ENCODE measurements around the gene FGF11. TPM values are rescaled to one million over a fixed set of nuclear protein-coding genes. Genes with fewer than 3 reads are reported as not detected.
A peak's percentile ranks its signal among the peaks of the same experiment; 100 is the strongest.

FGF11 gene
- total and polyA plus RNA-seq, 3 experiments from 2014 or later, result 0.12 to 1.1 (median 0.85) TPM

GRCh38 chr17:7396147-7396546 lies 43.2 kb upstream of the FGF11 start:
- peaks cover 20 to 36% (median 21%) of the 10 kb centered on the region in 3 donors for H3K4me1 Mint-ChIP-seq
- H3K27me3 Mint-ChIP-seq, result no peaks in the 10 kb centered on the region
- no peaks in the 10 kb centered on the region for H3K9me3 ChIP-seq (ENCODE audit: low read length)
- H3K27me3 ChIP-seq (ENCODE audit: insufficient read depth, low read length, poor library complexity, severe bottlenecking), result no peaks in the 10 kb centered on the region
- no peak overlapping the region for H3K27ac ChIP-seq (ENCODE audit: low read depth, low read length)
- peak overlapping the region in 6 of 7 donors; percentile 11 to 78 (median 48) for H3K4me3 Mint-ChIP-seq
- CTCF ChIA-PET, result no interaction called here
- peak in 1 of 5 donors; percentile 20 for DNase-seq
- H3K9me3 Mint-ChIP-seq, result no peaks in the 10 kb centered on the region
- peaks cover 26% of the 10 kb centered on the region for H3K4me1 ChIP-seq (ENCODE audit: insufficient read depth, low read length)
- H3K4me3 ChIP-seq (ENCODE audit: low read length), result no peak overlapping the region
- H3K27ac Mint-ChIP-seq, result peak overlapping the region in 3 of 8 donors; percentile 47 to 76 (median 70)
- POLR2A ChIA-PET, result interaction anchor here (0.7 kb wide), 1 partner anchor 163 kb away, joined by 3 read pairs; no protein-coding TSS in a partner anchor
- H3K36me3 Mint-ChIP-seq, result peaks cover 0 to 22% (median 0%) of the 10 kb centered on the region in 3 donors
- H3K36me3 ChIP-seq (ENCODE audit: insufficient read depth, low read length), result peaks cover 13% of the 10 kb centered on the region

GRCh38 chr17:7398612-7399011 lies 40.7 kb upstream of the FGF11 start:
- POLR2A ChIA-PET, result no interaction called here

GRCh38 chr17:7403043-7403726 lies 36.1 kb upstream of the FGF11 start:
- Mint-ChIP-seq H3K27me3 (peaks cover 0 to 2% of the 10 kb centered on the region in 2 donors), H3K27ac (peak overlapping the region; percentile 83 to 99 (median 96)), H3K36me3 (peaks cover 0 to 5% (median 0%) of the 10 kb centered on the region in 3 donors), H3K4me3 (peak overlapping the region; percentile 90 to 99 (median 97)), H3K4me1 (peaks cover 17 to 34% (median 18%) of the 10 kb centered on the region in 3 donors), H3K9me3 (no peaks in the 10 kb centered on the region)
- H3K4me3 ChIP-seq (ENCODE audit: low read length), result peak overlapping the region; percentile 90
- H3K27me3 ChIP-seq (ENCODE audit: insufficient read depth, low read length, poor library complexity, severe bottlenecking), result no peaks in the 10 kb centered on the region
- DNase-seq, result peak in 3 of 5 donors; percentile 17 to 28 (median 26)
- H3K27ac ChIP-seq (ENCODE audit: low read depth, low read length), result peak overlapping the region; percentile 67
- peaks cover 16% of the 10 kb centered on the region for H3K4me1 ChIP-seq (ENCODE audit: insufficient read depth, low read length)
- POLR2A ChIA-PET, result interaction anchor here (0.7 to 1.6 kb wide), 9 partner anchors 9 to 284 kb away, joined by 3 to 16 read pairs (median 5); partner anchors contain the start of genes ACAP1, DVL2, PLSCR3 and TMEM102
- CTCF ChIA-PET, result interaction anchor here (0.7 to 2.2 kb wide), 8 partner anchors 9 to 690 kb away, joined by 3 to 20 read pairs (median 5); partner anchors contain the start of genes ACAP1, PLSCR3, TMEM102 and TP53
- H3K36me3 ChIP-seq (ENCODE audit: insufficient read depth, low read length), result no peaks in the 10 kb centered on the region
- H3K9me3 ChIP-seq (ENCODE audit: low read length), result no peaks in the 10 kb centered on the region

More at GRCh38 chr17:7398612-7399011, 40.7 kb upstream of the FGF11 start:
- no peaks in the 10 kb centered on the region for H3K27me3 Mint-ChIP-seq
- Histone ChIP-seq H3K4me3 (ENCODE audit: low read length) (no peak overlapping the region), H3K27me3 (ENCODE audit: insufficient read depth, low read length, poor library complexity, severe bottlenecking) (no peaks in the 10 kb centered on the region), H3K9me3 (ENCODE audit: low read length) (no peaks in the 10 kb centered on the region), H3K4me1 (ENCODE audit: insufficient read depth, low read length) (peaks cover 13% of the 10 kb centered on the region), H3K36me3 (ENCODE audit: insufficient read depth, low read length) (no peaks in the 10 kb centered on the region), H3K27ac (ENCODE audit: low read depth, low read length) (no peak overlapping the region)
- no peaks in the 10 kb centered on the region for H3K9me3 Mint-ChIP-seq
- CTCF ChIA-PET, result interaction anchor here (1.1 to 2.1 kb wide), 3 partner anchors 37 to 43 kb away, joined by 3 to 10 read pairs (median 4); partner anchors contain the start of gene TMEM102
- H3K36me3 Mint-ChIP-seq, result peaks cover 0 to 6% (median 0%) of the 10 kb centered on the region in 3 donors
- no peak for DNase-seq
- peaks cover 14 to 26% (median 14%) of the 10 kb centered on the region in 3 donors for H3K4me1 Mint-ChIP-seq
- no peak overlapping the region for H3K27ac Mint-ChIP-seq
- H3K4me3 Mint-ChIP-seq, result peak overlapping the region in 1 of 7 donors; percentile 52

GRCh38 chr17:7403727-7403976 lies 35.7 kb upstream of the FGF11 start:
- no peaks in the 10 kb centered on the region for H3K9me3 ChIP-seq (ENCODE audit: low read length)
- DNase-seq, result no peak
- H3K36me3 ChIP-seq (ENCODE audit: insufficient read depth, low read length), result no peaks in the 10 kb centered on the region
- H3K4me3 ChIP-seq (ENCODE audit: low read length), result peak overlapping the region; percentile 90
- Mint-ChIP-seq H3K36me3 (peaks cover 0 to 5% (median 0%) of the 10 kb centered on the region in 3 donors), H3K27me3 (peaks cover 0 to 2% of the 10 kb centered on the region in 2 donors), H3K4me1 (peaks cover 17 to 34% (median 18%) of the 10 kb centered on the region in 3 donors), H3K27ac (peak overlapping the region; percentile 83 to 99 (median 96)), H3K4me3 (peak overlapping the region; percentile 90 to 99 (median 97)), H3K9me3 (no peaks in the 10 kb centered on the region)
- peak overlapping the region; percentile 67 for H3K27ac ChIP-seq (ENCODE audit: low read depth, low read length)
- ChIA-PET CTCF (interaction anchor here (0.6 to 2.2 kb wide), 7 partner anchors 27 to 283 kb away, joined by 3 to 20 read pairs (median 5); partner anchors contain the start of genes ACAP1, TMEM102 and TP53), POLR2A (interaction anchor here (0.6 to 1.6 kb wide), 13 partner anchors 10 to 926 kb away, joined by 3 to 16 read pairs (median 5); partner anchors contain the start of genes ACAP1, DVL2, PLSCR3 and TMEM102)
- peaks cover 16% of the 10 kb centered on the region for H3K4me1 ChIP-seq (ENCODE audit: insufficient read depth, low read length)
- H3K27me3 ChIP-seq (ENCODE audit: insufficient read depth, low read length, poor library complexity, severe bottlenecking), result no peaks in the 10 kb centered on the region

- peak within 1 kb of the TSS; percentile 90 for H3K4me3 ChIP-seq (ENCODE audit: low read length)
- no peaks in the 10 kb centered on the region for H3K27me3 ChIP-seq (ENCODE audit: insufficient read depth, low read length, poor library complexity, severe bottlenecking)
- Mint-ChIP-seq H3K4me3 (peak within 1 kb of the TSS; percentile 90 to 99 (median 97)), H3K4me1 (peaks cover 17 to 36% (median 21%) of the 10 kb centered on the region in 3 donors), H3K9me3 (no peaks in the 10 kb centered on the region), H3K27ac (peak within 1 kb of the TSS; percentile 83 to 99 (median 96)), H3K27me3 (peaks cover 0 to 2% of the 10 kb centered on the region in 2 donors), H3K36me3 (peaks cover 0 to 5% (median 0%) of the 10 kb centered on the region in 3 donors)
- peak within 1 kb of the TSS; percentile 67 for H3K27ac ChIP-seq (ENCODE audit: low read depth, low read length)
- CTCF ChIA-PET, result interaction anchor here (0.6 to 2.2 kb wide), 9 partner anchors 16 to 283 kb away, joined by 3 to 20 read pairs (median 4); partner anchors contain the start of genes ACAP1, TMEM102 and TP53
- H3K36me3 ChIP-seq (ENCODE audit: insufficient read depth, low read length), result no peaks in the 10 kb centered on the region
- peaks cover 16% of the 10 kb centered on the region for H3K4me1 ChIP-seq (ENCODE audit: insufficient read depth, low read length)
- H3K9me3 ChIP-seq (ENCODE audit: low read length), result no peaks in the 10 kb centered on the region
- DNase-seq, result peak; percentile 91 to 97 (median 95)
- POLR2A ChIA-PET, result interaction anchor here (0.5 to 1.6 kb wide), 15 partner anchors 10 to 925 kb away, joined by 3 to 16 read pairs (median 4); partner anchors contain the start of genes ACAP1, DVL2, PLSCR3 and TMEM102
Measured at GRCh38 chr17:7403977-7404736, 35.2 kb upstream of the FGF11 start, which contains the start of gene TMEM256. TMEM256 (minus strand) TSS chr17:7404097; CDS start chr17:7404084, 13 bp downstream.

- peak overlapping the region; percentile 83 to 99 (median 96) for H3K27ac Mint-ChIP-seq
- Histone ChIP-seq H3K27me3 (ENCODE audit: insufficient read depth, low read length, poor library complexity, severe bottlenecking) (no peaks in the 10 kb centered on the region), H3K4me3 (ENCODE audit: low read length) (peak overlapping the region; percentile 90), H3K9me3 (ENCODE audit: low read length) (no peaks in the 10 kb centered on the region), H3K36me3 (ENCODE audit: insufficient read depth, low read length) (no peaks in the 10 kb centered on the region), H3K4me1 (ENCODE audit: insufficient read depth, low read length) (peaks cover 16% of the 10 kb centered on the region), H3K27ac (ENCODE audit: low read depth, low read length) (no peak overlapping the region)
- DNase-seq, result peak in 3 of 5 donors; percentile 72 to 84 (median 73)
- peaks cover 0 to 5% (median 0%) of the 10 kb centered on the region in 3 donors for H3K36me3 Mint-ChIP-seq
- H3K4me3 Mint-ChIP-seq, result peak overlapping the region; percentile 90 to 99 (median 97)
- ChIA-PET POLR2A (interaction anchor here (0.5 to 1.5 kb wide), 13 partner anchors 11 to 281 kb away, joined by 3 to 16 read pairs (median 5); partner anchors contain the start of genes ACAP1, MPDU1, PLSCR3 and TMEM102), CTCF (interaction anchor here (0.8 to 2.2 kb wide), 6 partner anchors 16 to 282 kb away, joined by 3 to 20 read pairs (median 5); partner anchors contain the start of genes ACAP1, TMEM102 and TP53)
- H3K9me3 Mint-ChIP-seq, result no peaks in the 10 kb centered on the region
- H3K4me1 Mint-ChIP-seq, result peaks cover 17 to 41% (median 23%) of the 10 kb centered on the region in 3 donors
- H3K27me3 Mint-ChIP-seq, result peaks cover 0 to 2% of the 10 kb centered on the region in 2 donors
Measured at GRCh38 chr17:7404737-7405349, 34.5 kb upstream of the FGF11 start.

All from CD8-positive, alpha-beta memory T cell (primary cell).